Panc1 (cell line): ENCODE measurements around the gene CSK. TPM values are rescaled to one million over a fixed set of nuclear protein-coding genes. Genes with fewer than 3 reads are reported as not detected.
A peak's percentile ranks its signal among the peaks of the same experiment; 100 is the strongest.

ENCODE experiments used
- ATAC-seq: fragments of 200-7000 bp; cut with Tn5 transposase; 2 replicates; pipeline ENCODE4 v1.9.1; 2020; ENCODE audit warnings: mild to moderate bottlenecking, moderate library complexity
- BruUV-seq: library from RNA; stranded (reverse); fragments of 400-500 nt; replicated peaks from 2 replicates; lab custom pipeline; 2021; lab: Mats Ljungman, UMichigan
- CTCF ChIA-PET: fragments of 300-600 bp; sonication (Branson Sonifier 250); formaldehyde crosslinking; loops from one replicate; lab custom pipeline; 2022; ENCODE audit warnings: antibody characterized with exemption; lab: Charles Lee
- POLR2A ChIA-PET: fragments of 300-600 bp; sonication (Branson Sonifier 250); formaldehyde crosslinking; loops from one replicate; lab custom pipeline; 2022; ENCODE audit warnings: antibody characterized with exemption; lab: Charles Lee
- DNase-seq: peaks from one replicate; pipeline ENCODE4 v3.0.0-alpha.2; 2010; ENCODE audit warnings: low read depth, low spot score
- H3K27ac ChIP-seq: 2 replicates; pipeline ENCODE4 v1.5.1; 2011; ENCODE audit warnings: mild to moderate bottlenecking, low read length, inconsistent platforms
- H3K27me3 ChIP-seq: fragments of 200-500 bp; sonication (Bioruptor generic); 2 replicates; pipeline ENCODE4 v1.6.0; 2014; ENCODE audit warnings: low read length, inconsistent platforms; ENCODE audit not compliant: control insufficient read depth, insufficient read depth
- H3K36me3 ChIP-seq: fragments of 200-500 bp; sonication (Bioruptor generic); 2 replicates; pipeline ENCODE4 v1.5.1; 2014; ENCODE audit warnings: inconsistent platforms, mild to moderate bottlenecking, low read length, moderate library complexity; ENCODE audit not compliant: control insufficient read depth, insufficient read depth
- H3K4me1 ChIP-seq: 2 replicates; pipeline ENCODE4 v1.5.1; 2011; ENCODE audit warnings: inconsistent platforms, mild to moderate bottlenecking, low read length, moderate library complexity; ENCODE audit not compliant: control insufficient read depth, insufficient read depth
- H3K4me3 ChIP-seq, 2 experiments: 2 replicates each; pipeline ENCODE4 v1.5.1; 2011 to 2012; ENCODE audit warnings: low read depth in 2 of 2, low read length in 2 of 2, mild to moderate bottlenecking in 2 of 2, inconsistent platforms in 1 of 2, moderate library complexity in 1 of 2
- H3K9me3 ChIP-seq: fragments of 200-500 bp; sonication (Bioruptor generic); 2 replicates; pipeline ENCODE4 v1.5.1; 2014; ENCODE audit warnings: low read depth, mild to moderate bottlenecking, inconsistent platforms, low read length, moderate library complexity; ENCODE audit not compliant: control insufficient read depth, insufficient read depth
- CTCF ChIP-seq: fragments of 450-650 bp; IDR thresholded peaks from 2 replicates; pipeline ENCODE4 v1.5.1; 2017; ENCODE audit warnings: mild to moderate bottlenecking
- POLR2AphosphoS5 ChIP-seq: IDR thresholded peaks from 2 replicates; pipeline ENCODE4 v1.6.1; 2012; ENCODE audit warnings: mild to moderate bottlenecking, low read depth, low read length, moderate library complexity
- REST ChIP-seq, 2 experiments: IDR thresholded peaks; 2 replicates each; pipeline ENCODE4 v1.6.1; 2011 to 2012; ENCODE audit warnings: low read depth in 2 of 2, control low read depth in 1 of 2, low read length in 1 of 2, mild to moderate bottlenecking in 1 of 2, moderate library complexity in 1 of 2; ENCODE audit not compliant: insufficient read depth in 1 of 2
- SIN3A ChIP-seq: IDR thresholded peaks from 2 replicates; pipeline ENCODE4 v1.6.1; 2012; ENCODE audit warnings: low read depth, mild to moderate bottlenecking, low read length, moderate library complexity, borderline replicate concordance; ENCODE audit not compliant: insufficient read depth
- TCF7L2 ChIP-seq: IDR thresholded peaks from 2 replicates; pipeline ENCODE4 v1.6.1; 2011; ENCODE audit warnings: mild to moderate bottlenecking, low read depth, low read length, inconsistent platforms
- in situ Hi-C: cut with HindIII; loops from 2 replicates; pipeline ENCODE4 v1.10.0; 2016; ENCODE audit warnings: low sequenced_read_pairs, low pct_unique_long_range_greater_than_20kb
- intact Hi-C: fragments of 100-400 bp; cut with micrococcal nuclease; formaldehyde crosslinking; loops from one replicate; pipeline ENCODE4 v1.10.0; 2022; ENCODE audit not compliant: unreplicated experiment
- total RNA-seq: library from RNA; stranded (reverse); gene quantifications from one replicate; pipeline ENCODE4 v1.2.1, GENCODE V29; 2021; ENCODE audit not compliant: unreplicated experiment

The CSK gene
- total RNA-seq, 1 experiment from 2014 or later = 81.4 TPM

- Histone ChIP-seq H3K36me3 (no peaks in the 10 kb centered on the region), H3K9me3 (no peaks in the 10 kb centered on the region), H3K4me3 (no peak overlapping the region), H3K27me3 (no peaks in the 10 kb centered on the region), H3K27ac (no peak overlapping the region), H3K4me1 (no peaks in the 10 kb centered on the region; the same call in 1 of the 2 replicates)
- DNase-seq (no peak), ATAC-seq (0 out of 2 replicates have a peak, but pooled peaks have one; percentile 21)
- POLR2A ChIA-PET = no interaction called here
- intact Hi-C loops (no loop called here), in situ Hi-C loops (loop anchor here (25.0 kb wide), 1 partner anchor 125 kb away; no protein-coding TSS in a partner anchor)
- TF ChIP-seq SIN3A (no peak), CTCF (no peak), POLR2AphosphoS5 (no peak), TCF7L2 (no peak), REST (IDR thresholded peaks at IDR 0.05; ENCODE audit: insufficient read depth in 1 of 2, low read depth in 2 of 2, low read length in 1 of 2) (no peak)
- BruUV-seq = no TSS peak
- CTCF ChIA-PET = interaction anchor here (0.6 to 1.9 kb wide), 3 partner anchors 110 to 131 kb away, joined by 3 to 8 read pairs (median 7); no protein-coding TSS in a partner anchor
Observed at GRCh38 chr15:74762791-74763150, 19.1 kb upstream of the CSK start.

- no TSS peak for BruUV-seq
- H3K4me3 ChIP-seq = no peak overlapping the region
- H3K9me3 ChIP-seq = no peaks in the 10 kb centered on the region
- ChIA-PET CTCF (interaction anchor here (1.3 kb wide), 1 partner anchor 130 kb away, joined by 3 read pairs; no protein-coding TSS in a partner anchor), POLR2A (no interaction called here)
- DNase-seq (no peak), ATAC-seq (no peak)
- no peaks in the 10 kb centered on the region for H3K27me3 ChIP-seq
- no peaks in the 10 kb centered on the region for H3K36me3 ChIP-seq
- TF ChIP-seq REST (IDR thresholded peaks at IDR 0.05; ENCODE audit: insufficient read depth in 1 of 2, low read depth in 2 of 2, low read length in 1 of 2) (no peak), CTCF (no peak), TCF7L2 (no peak), POLR2AphosphoS5 (no peak), SIN3A (no peak)
- no peaks in the 10 kb centered on the region; the same call in 1 of the 2 replicates for H3K4me1 ChIP-seq
- no peak overlapping the region for H3K27ac ChIP-seq
- intact Hi-C loops = no loop called here
- in situ Hi-C loops = loop anchor here (25.0 kb wide), 1 partner anchor 126 kb away; no protein-coding TSS in a partner anchor
Observed at GRCh38 chr15:74763416-74763815, 18.5 kb upstream of the CSK start.
